HFF-Myc (cell line): ENCODE measurements around the gene SERPINB11.
A peak's percentile ranks its signal among the peaks of the same experiment; 100 is the strongest.
"Not testable (repeated sequence)": the region's sequence is repeated elsewhere in the genome, so short reads cannot be mapped to it uniquely, and the experiment has no call there.

Experiments used
- DNase-seq: peaks from one replicate; pipeline ENCODE4 v3.0.0-alpha.2; 2011; ENCODE audit warnings: low read depth; ENCODE audit errors: extremely low read depth
- H3K4me3 ChIP-seq: replicated peaks from 2 replicates; pipeline ENCODE4 v1.5.1; 2011; ENCODE audit warnings: low read depth, mild to moderate bottlenecking, control low read depth, low read length
- CTCF ChIP-seq: IDR thresholded peaks from 2 replicates; pipeline ENCODE4 v1.5.1; 2012; ENCODE audit warnings: mild to moderate bottlenecking, low read depth, low read length, control low read depth; ENCODE audit errors: missing control alignments

The SERPINB11 gene, protein sequence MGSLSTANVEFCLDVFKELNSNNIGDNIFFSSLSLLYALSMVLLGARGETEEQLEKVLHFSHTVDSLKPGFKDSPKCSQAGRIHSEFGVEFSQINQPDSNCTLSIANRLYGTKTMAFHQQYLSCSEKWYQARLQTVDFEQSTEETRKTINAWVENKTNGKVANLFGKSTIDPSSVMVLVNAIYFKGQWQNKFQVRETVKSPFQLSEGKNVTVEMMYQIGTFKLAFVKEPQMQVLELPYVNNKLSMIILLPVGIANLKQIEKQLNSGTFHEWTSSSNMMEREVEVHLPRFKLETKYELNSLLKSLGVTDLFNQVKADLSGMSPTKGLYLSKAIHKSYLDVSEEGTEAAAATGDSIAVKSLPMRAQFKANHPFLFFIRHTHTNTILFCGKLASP

DNA sequence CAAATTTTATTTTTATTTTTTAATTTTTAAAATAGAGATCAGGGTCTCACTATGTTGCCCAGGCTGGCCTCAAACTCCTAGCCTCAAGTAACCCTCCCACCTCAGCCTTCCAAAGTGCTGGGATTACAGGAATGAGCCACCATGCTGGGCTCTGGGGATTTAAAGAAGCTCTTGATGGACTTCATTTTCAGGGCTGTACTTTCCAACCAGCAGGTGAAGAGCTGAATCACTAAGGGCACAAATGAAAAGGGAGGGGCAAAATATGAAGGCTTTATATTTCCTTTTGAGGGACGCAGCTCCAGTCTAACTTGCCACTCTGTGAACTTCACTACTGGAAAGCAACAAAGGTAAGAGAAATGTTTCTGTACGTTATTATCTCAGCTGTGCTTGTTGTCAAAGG lies at the start of gene SERPINB11:
Gene SERPINB11 (plus strand): TSS at position 301 of the 400 bp plus-strand sequence. CDS start 7,234 bp downstream, outside the sequence.
- H3K4me3 ChIP-seq = no peak within 1 kb of the TSS
- DNase-seq = no peak
- TF ChIP-seq CTCF = no peak

DNA sequence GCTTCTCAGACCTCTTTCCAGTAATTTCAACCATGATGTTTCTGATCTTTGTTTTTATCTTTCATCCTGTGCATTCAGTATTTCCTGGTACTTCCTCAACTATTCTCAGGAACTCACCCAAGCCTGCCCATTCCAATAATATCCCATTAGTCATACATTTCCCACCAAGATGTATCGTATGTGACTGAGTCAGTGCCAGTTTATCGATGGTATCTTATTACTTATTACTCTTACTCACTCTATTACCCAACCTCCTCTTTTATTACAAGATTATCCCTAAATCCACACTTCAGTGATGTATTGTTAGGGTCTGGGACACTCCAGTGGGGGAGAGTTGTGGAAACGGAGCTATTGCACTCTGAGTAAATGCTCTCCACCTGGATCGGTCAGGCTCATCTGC lies 43.8 kb upstream of the SERPINB11 start:
- not testable (repeated sequence) for H3K4me3 ChIP-seq, DNase-seq

DNA sequence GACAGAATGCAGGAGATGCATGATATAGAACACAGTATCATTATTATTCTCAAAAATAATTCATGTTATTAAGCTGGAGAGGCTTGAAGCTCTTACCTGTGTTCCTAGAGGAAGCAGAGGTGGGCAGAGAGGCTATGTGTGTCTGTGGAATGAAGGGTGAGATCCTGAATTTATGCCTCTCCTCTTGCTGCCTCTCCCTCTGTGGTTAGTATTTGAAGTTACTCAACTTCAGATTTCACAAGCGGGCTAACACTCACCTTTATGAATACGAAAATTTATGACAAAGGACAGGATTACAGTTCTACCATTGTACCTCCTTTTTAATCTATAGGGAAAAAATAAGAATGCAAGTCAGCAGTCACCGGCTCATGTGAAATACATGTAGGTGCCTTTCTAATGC lies 41.0 kb upstream of the SERPINB11 start, which contains the start of gene SERPINB3:
Gene SERPINB3 (minus strand): TSS at position 144 of the 400 bp plus-strand sequence. CDS start 677 bp downstream, outside the sequence.
- H3K4me3 ChIP-seq, DNase-seq: not testable (repeated sequence)

DNA sequence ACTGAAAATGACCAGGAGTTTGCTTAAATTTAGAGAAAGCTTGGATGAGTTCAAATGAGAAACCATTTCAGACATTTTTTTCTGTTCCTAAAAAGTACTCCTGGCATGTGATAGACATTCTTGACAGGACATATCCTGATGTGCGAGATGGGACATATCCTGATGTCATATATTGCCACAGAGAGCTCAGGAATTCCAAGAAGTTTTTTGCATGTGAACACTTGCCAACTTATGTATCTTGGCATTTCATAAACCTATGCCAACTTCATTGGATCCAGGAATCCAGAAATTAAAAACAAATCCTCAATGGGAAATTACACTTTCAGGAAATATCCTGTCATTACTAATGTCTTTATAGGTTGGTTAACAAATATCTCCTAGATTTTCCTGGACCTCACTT lies 38.2 kb upstream of the SERPINB11 start:
- DNase-seq = no peak
- H3K4me3 ChIP-seq = no peak overlapping the region
- TF ChIP-seq CTCF = no peak

DNA sequence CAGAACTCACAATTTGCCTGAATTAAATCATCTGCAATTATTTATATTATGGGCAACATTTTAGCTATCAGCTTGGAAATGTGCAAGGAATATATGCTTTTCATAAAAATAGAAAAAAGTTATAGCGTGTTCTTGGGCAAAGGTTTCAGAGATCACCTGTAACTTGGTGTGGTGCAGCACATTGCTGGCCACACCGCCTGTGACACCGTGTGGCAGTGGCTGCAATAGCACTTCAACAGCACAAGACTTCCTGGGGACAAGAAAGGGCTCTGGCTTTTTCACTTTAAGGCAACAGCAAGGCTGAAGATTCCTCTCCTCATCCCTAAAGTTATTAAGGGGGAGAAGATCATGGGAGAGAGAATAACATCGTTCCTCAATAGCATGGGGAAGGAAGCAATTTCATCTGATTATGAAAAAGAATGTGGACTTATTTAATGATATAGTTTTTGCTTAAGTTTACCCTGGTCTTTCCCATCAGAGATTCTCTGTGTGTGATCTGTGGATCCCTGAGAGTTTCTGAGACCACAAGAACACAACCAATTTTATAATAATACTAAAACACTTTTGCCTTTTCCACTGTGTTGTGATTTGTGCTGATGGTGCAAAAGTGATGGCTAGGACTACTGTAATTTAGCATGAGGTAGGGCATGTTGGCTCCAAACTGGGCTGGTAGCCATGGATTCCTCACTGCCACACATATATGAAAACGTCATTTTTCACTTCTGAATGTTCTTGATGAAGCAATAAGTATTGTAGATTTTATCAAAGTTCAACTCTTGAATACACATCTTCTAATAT lies 26.0 kb upstream of the SERPINB11 start:
- TF ChIP-seq CTCF = peak; percentile 53
- DNase-seq = no peak

GRCh38 chr18:63677500-63678225 lies 25.1 kb upstream of the SERPINB11 start:
- H3K4me3 ChIP-seq = no peak overlapping the region
- no peak for TF ChIP-seq CTCF
- no peak for DNase-seq

More for the DNA sequence above, 26.0 kb upstream of the SERPINB11 start:
- no peak overlapping the region for H3K4me3 ChIP-seq

GRCh38 chr18:63679820-63680606 lies 22.7 kb upstream of the SERPINB11 start:
- TF ChIP-seq CTCF = no peak
- no peak overlapping the region for H3K4me3 ChIP-seq
- no peak for DNase-seq
